ACC112 (cell line): ENCODE results near the gene TUBB3.

Experiments
- H2AFZ ChIP-seq: fragments of 200-600 bp; sonication (generic); one replicate; pipeline ENCODE4 v1.6.0; 2017; ENCODE audit warnings: antibody characterized with exemption, low read length; ENCODE audit not compliant: unreplicated experiment
- H3K27ac ChIP-seq: fragments of 200-600 bp; sonication (generic); 2 replicates; pipeline ENCODE4 v1.5.1; 2014; ENCODE audit warnings: low read depth, mild to moderate bottlenecking, antibody characterized with exemption, low read length, moderate library complexity
- H3K27me3 ChIP-seq: fragments of 200-600 bp; sonication (generic); 2 replicates; pipeline ENCODE4 v1.6.1; 2014; ENCODE audit warnings: mild to moderate bottlenecking, antibody characterized with exemption, low read length, moderate library complexity, mixed read lengths; ENCODE audit not compliant: insufficient read depth
- H3K36me3 ChIP-seq: fragments of 200-600 bp; sonication (generic); 2 replicates; pipeline ENCODE4 v1.6.1; 2016; ENCODE audit warnings: mild to moderate bottlenecking, antibody characterized with exemption, low read length, moderate library complexity, mixed read lengths; ENCODE audit not compliant: insufficient read depth
- H3K4me1 ChIP-seq: fragments of 200-600 bp; sonication (generic); one replicate; pipeline ENCODE4 v1.6.1; 2016; ENCODE audit warnings: low read length, mixed read lengths; ENCODE audit not compliant: insufficient read depth, unreplicated experiment, control insufficient read depth
- H3K4me3 ChIP-seq: fragments of 200-600 bp; sonication (generic); 2 replicates; pipeline ENCODE4 v1.5.1; 2014; ENCODE audit warnings: mild to moderate bottlenecking, low read depth, low read length
- H3K79me2 ChIP-seq: fragments of 200-600 bp; sonication (generic); one replicate; pipeline ENCODE4 v1.6.0; 2016; ENCODE audit warnings: low read length; ENCODE audit not compliant: control insufficient read depth, unreplicated experiment, insufficient read depth

TUBB3 gene

GRCh38 chr16:89982318-89982717 lies 59.2 kb downstream of the TUBB3 start:
- Histone ChIP-seq H3K79me2 (peaks cover 9% of the 10 kb centered on the region), H3K27ac (no peak overlapping the region), H3K4me3 (no peak overlapping the region), H3K27me3 (no peaks in the 10 kb centered on the region), H2AFZ (no peak overlapping the region), H3K36me3 (peaks cover 48% of the 10 kb centered on the region), H3K4me1 (no peaks in the 10 kb centered on the region)

GRCh38 chr16:89983536-89983935 lies 60.4 kb downstream of the TUBB3 start:
- H3K4me3 ChIP-seq, result no peak overlapping the region
- no peak overlapping the region for H2AFZ ChIP-seq
- no peaks in the 10 kb centered on the region for H3K79me2 ChIP-seq
- no peaks in the 10 kb centered on the region for H3K4me1 ChIP-seq
- H3K27me3 ChIP-seq, result no peaks in the 10 kb centered on the region
- H3K36me3 ChIP-seq, result peaks cover 45% of the 10 kb centered on the region
- H3K27ac ChIP-seq, result no peak overlapping the region

- Histone ChIP-seq H3K4me3 (no peak overlapping the region), H3K27ac (no peak overlapping the region), H3K27me3 (no peaks in the 10 kb centered on the region), H3K79me2 (no peaks in the 10 kb centered on the region), H3K36me3 (peaks cover 52% of the 10 kb centered on the region), H3K4me1 (no peaks in the 10 kb centered on the region), H2AFZ (no peak overlapping the region)
Measured at GRCh38 chr16:89984216-89984615, 61.1 kb downstream of the TUBB3 start.

- H2AFZ ChIP-seq, result no peak overlapping the region
- H3K27ac ChIP-seq, result no peak overlapping the region
- no peaks in the 10 kb centered on the region for H3K27me3 ChIP-seq
- peaks cover 48% of the 10 kb centered on the region for H3K36me3 ChIP-seq
- no peaks in the 10 kb centered on the region for H3K4me1 ChIP-seq
- no peak overlapping the region for H3K4me3 ChIP-seq
- no peaks in the 10 kb centered on the region for H3K79me2 ChIP-seq
Measured at GRCh38 chr16:89985219-89985618, 62.1 kb downstream of the TUBB3 start.
